Measurements from ENCODE around the gene ZNF274. TPM values are rescaled to one million over a fixed set of nuclear protein-coding genes. Genes with fewer than 3 reads are reported as not detected.

ZNF274 gene
- polyA plus RNA-seq, 1 donor, result 22.8 TPM

Other genes starting within 250 kb of the ZNF274 start
- 32.8 TPM for gene ZNF418, start 247.7 kb upstream of the ZNF274 start, polyA plus RNA-seq (ENCODE audit: insufficient read length)
- 12.1 TPM for gene ZNF256, start 235.4 kb upstream of the ZNF274 start, polyA plus RNA-seq (ENCODE audit: insufficient read length)
- 3.8 TPM for gene C19orf18, start 208.5 kb upstream of the ZNF274 start, polyA plus RNA-seq (ENCODE audit: insufficient read length)
- 37.0 TPM for gene ZNF606, start 180.2 kb upstream of the ZNF274 start, polyA plus RNA-seq (ENCODE audit: insufficient read length)
- gene ZSCAN1, start 149.0 kb upstream of the ZNF274 start, polyA plus RNA-seq (ENCODE audit: insufficient read length), result 4.0 TPM
- gene ZNF135, start 123.8 kb upstream of the ZNF274 start, polyA plus RNA-seq (ENCODE audit: insufficient read length), result 32.5 TPM
- 94.4 TPM for gene ZSCAN18, start 84.8 kb upstream of the ZNF274 start, polyA plus RNA-seq (ENCODE audit: insufficient read length)
- gene ZNF329, start 32.3 kb upstream of the ZNF274 start, polyA plus RNA-seq (ENCODE audit: insufficient read length), result 26.2 TPM
- 47.9 TPM for gene ZNF544, start 45.9 kb downstream of the ZNF274 start, polyA plus RNA-seq (ENCODE audit: insufficient read length)
- 11.4 TPM for gene ZNF8, start 95.9 kb downstream of the ZNF274 start, polyA plus RNA-seq (ENCODE audit: insufficient read length)
- gene ERVK3-1, start 122.3 kb downstream of the ZNF274 start, polyA plus RNA-seq (ENCODE audit: insufficient read length), result 58.1 TPM
- gene ZSCAN22, start 143.9 kb downstream of the ZNF274 start, polyA plus RNA-seq (ENCODE audit: insufficient read length), result 4.1 TPM
- gene A1BG, start 170.4 kb downstream of the ZNF274 start, polyA plus RNA-seq (ENCODE audit: insufficient read length), result 0.57 TPM
- gene ZNF497, start 179.7 kb downstream of the ZNF274 start, polyA plus RNA-seq (ENCODE audit: insufficient read length), result 4.2 TPM
- 3.1 TPM for gene ZNF837, start 198.0 kb downstream of the ZNF274 start, polyA plus RNA-seq (ENCODE audit: insufficient read length)
- gene RPS5, start 204.2 kb downstream of the ZNF274 start, polyA plus RNA-seq (ENCODE audit: insufficient read length), result 819 TPM
- gene RNF225, start 212.6 kb downstream of the ZNF274 start, polyA plus RNA-seq (ENCODE audit: insufficient read length), result not detected
- gene ZNF584, start 225.6 kb downstream of the ZNF274 start, polyA plus RNA-seq (ENCODE audit: insufficient read length), result 11.7 TPM

Data from left kidney (tissue), 1 donor.